GM18517 (cell line): ENCODE results near the gene CDK3.

Experiments used
- ATAC-seq: cut with Tn5 transposase; IDR thresholded peaks from one replicate; pipeline ENCODE4 v1.9.1; 2021; ENCODE audit warnings: mild to moderate bottlenecking, moderate library complexity; ENCODE audit not compliant: unreplicated experiment

The CDK3 gene

GRCh38 chr17:76013377-76013932 lies 12.8 kb downstream of the CDK3 start:
- no peak for ATAC-seq

GRCh38 chr17:76014100-76014924 lies 13.7 kb downstream of the CDK3 start:
- ATAC-seq, result no peak

GRCh38 chr17:76014925-76015261 lies 14.2 kb downstream of the CDK3 start:
- no peak for ATAC-seq

GRCh38 chr17:76017481-76018339 lies 17.1 kb downstream of the CDK3 start:
- ATAC-seq, result no peak

- no peak for ATAC-seq
Measured at GRCh38 chr17:76018340-76018680, 17.7 kb downstream of the CDK3 start.

GRCh38 chr17:76018801-76019200 lies 18.1 kb downstream of the CDK3 start:
- no peak for ATAC-seq

GRCh38 chr17:76019833-76020467 lies 19.3 kb downstream of the CDK3 start:
- ATAC-seq, result no peak

- no peak for ATAC-seq
Measured at GRCh38 chr17:76022285-76022684, 21.6 kb downstream of the CDK3 start.

- no peak for ATAC-seq
Measured at GRCh38 chr17:76022973-76023899, 22.6 kb downstream of the CDK3 start.

GRCh38 chr17:76023900-76024237 lies 23.2 kb downstream of the CDK3 start:
- no peak for ATAC-seq

- no peak for ATAC-seq
Measured at GRCh38 chr17:76024353-76024752, 23.7 kb downstream of the CDK3 start.

GRCh38 chr17:76025294-76025693 lies 24.6 kb downstream of the CDK3 start:
- ATAC-seq, result no peak

GRCh38 chr17:76026714-76027158 lies 26.1 kb downstream of the CDK3 start:
- ATAC-seq, result no peak

GRCh38 chr17:76027159-76027839 lies 26.6 kb downstream of the CDK3 start, which contains the start of gene EVPL:
TSS of gene EVPL (minus strand) at chr17:76027306. CDS start at chr17:76027198, 108 bp downstream.
- ATAC-seq, result no peak

- no peak for ATAC-seq
Measured at GRCh38 chr17:76032073-76032779, 31.6 kb downstream of the CDK3 start.

GRCh38 chr17:76032780-76033108 lies 32.1 kb downstream of the CDK3 start:
- ATAC-seq, result no peak

GRCh38 chr17:76033139-76033538 lies 32.5 kb downstream of the CDK3 start:
- ATAC-seq, result no peak

- no peak for ATAC-seq
Measured at GRCh38 chr17:76034428-76035350, 34.0 kb downstream of the CDK3 start.
